GM13976 (cell line): ENCODE measurements around the gene MIB1.

Experiments used
- DNase-seq: peaks from one replicate; pipeline ENCODE4 v3.0.0; 2012; ENCODE audit warnings: low spot score
- in situ Hi-C: fragments of 300-500 bp; cut with MboI; formaldehyde crosslinking; loops from one replicate; pipeline ENCODE4 v1.12.0; 2022; ENCODE audit warnings: low sequenced_read_pairs, mixed read lengths, inconsistent platforms; ENCODE audit not compliant: unreplicated experiment
- TF ChIP-seq, protein P1 (sequence below): IDR thresholded peaks from 2 replicates; pipeline ENCODE4 v1.5.1; 2012; ENCODE audit warnings: borderline replicate concordance, mild to moderate bottlenecking; ENCODE audit not compliant: insufficient read depth; ENCODE audit errors: extremely low read depth, missing control alignments, control extremely low read depth

The MIB1 gene

DNA sequence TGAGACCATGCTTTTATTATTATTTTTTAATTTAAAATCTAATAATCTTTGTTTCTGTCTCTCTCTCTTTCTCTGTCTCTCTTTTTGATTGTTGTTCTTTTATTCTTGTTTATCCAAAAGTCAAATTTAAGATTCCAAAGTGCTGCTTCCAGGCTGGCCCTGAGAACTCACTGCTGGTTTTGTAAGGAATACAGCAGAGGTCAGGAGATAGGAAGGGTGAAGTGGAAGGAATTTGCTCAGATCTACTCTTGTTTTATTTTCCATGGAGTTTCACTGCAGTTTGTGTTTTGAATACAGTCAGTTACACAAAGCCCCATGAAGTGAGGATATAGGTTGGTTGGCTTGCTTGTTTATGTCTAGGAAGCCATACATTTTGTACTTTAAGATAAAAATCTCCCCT, 168.1 kb downstream of the MIB1 start:
- no peak for DNase-seq
- in situ Hi-C loops: loop anchor here (25.0 kb wide), 1 partner anchor 654 kb away; no protein-coding TSS in a partner anchor
- TF ChIP-seq, protein P1, sequence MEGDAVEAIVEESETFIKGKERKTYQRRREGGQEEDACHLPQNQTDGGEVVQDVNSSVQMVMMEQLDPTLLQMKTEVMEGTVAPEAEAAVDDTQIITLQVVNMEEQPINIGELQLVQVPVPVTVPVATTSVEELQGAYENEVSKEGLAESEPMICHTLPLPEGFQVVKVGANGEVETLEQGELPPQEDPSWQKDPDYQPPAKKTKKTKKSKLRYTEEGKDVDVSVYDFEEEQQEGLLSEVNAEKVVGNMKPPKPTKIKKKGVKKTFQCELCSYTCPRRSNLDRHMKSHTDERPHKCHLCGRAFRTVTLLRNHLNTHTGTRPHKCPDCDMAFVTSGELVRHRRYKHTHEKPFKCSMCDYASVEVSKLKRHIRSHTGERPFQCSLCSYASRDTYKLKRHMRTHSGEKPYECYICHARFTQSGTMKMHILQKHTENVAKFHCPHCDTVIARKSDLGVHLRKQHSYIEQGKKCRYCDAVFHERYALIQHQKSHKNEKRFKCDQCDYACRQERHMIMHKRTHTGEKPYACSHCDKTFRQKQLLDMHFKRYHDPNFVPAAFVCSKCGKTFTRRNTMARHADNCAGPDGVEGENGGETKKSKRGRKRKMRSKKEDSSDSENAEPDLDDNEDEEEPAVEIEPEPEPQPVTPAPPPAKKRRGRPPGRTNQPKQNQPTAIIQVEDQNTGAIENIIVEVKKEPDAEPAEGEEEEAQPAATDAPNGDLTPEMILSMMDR: no peak

DNA sequence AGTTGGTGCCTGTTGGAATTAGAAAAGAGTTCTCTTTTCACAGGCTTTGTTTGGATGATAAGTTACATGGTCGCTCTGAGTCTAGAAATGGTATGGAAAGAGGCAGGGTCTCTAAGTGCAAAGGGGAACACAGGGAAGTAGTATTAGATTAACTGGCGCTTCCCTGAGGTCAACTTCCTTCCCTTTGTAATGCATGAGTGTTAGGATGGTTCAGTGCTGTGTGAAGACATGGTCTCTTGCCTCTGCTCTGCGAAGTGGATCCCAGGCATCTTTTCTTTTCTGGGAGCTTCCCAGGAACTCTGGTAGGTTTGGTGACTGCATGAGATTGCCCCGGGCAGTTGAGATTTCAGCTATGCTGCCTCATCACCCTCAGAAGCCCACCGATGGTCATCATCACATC, 170.3 kb downstream of the MIB1 start:
- TF ChIP-seq, protein P1: no peak
- in situ Hi-C loops: loop anchor here (25.0 kb wide), 1 partner anchor 651 kb away; no protein-coding TSS in a partner anchor
- no peak for DNase-seq

DNA sequence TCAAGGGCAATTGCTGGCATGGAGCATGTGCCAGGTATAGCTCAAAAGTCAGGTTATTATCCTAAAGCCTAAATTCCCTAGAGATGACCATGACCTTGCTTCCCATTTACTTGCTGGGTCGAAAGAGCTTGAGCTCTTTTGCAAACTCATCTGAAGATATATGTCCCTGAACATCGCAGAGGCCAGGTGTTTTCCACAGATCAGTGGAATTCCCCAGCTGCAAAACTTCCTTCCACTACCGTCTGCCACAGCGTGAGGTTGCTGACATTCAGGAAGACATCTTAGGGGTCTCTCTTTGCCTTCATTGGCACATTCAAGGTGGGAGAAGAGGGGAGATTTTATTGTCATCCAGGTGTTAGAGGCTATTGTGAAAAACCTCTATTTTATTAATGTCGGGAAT, 171.0 kb downstream of the MIB1 start:
- peak; percentile 37 for DNase-seq
- in situ Hi-C loops: loop anchor here (25.0 kb wide), 1 partner anchor 651 kb away; no protein-coding TSS in a partner anchor
- TF ChIP-seq, protein P1: no peak

DNA sequence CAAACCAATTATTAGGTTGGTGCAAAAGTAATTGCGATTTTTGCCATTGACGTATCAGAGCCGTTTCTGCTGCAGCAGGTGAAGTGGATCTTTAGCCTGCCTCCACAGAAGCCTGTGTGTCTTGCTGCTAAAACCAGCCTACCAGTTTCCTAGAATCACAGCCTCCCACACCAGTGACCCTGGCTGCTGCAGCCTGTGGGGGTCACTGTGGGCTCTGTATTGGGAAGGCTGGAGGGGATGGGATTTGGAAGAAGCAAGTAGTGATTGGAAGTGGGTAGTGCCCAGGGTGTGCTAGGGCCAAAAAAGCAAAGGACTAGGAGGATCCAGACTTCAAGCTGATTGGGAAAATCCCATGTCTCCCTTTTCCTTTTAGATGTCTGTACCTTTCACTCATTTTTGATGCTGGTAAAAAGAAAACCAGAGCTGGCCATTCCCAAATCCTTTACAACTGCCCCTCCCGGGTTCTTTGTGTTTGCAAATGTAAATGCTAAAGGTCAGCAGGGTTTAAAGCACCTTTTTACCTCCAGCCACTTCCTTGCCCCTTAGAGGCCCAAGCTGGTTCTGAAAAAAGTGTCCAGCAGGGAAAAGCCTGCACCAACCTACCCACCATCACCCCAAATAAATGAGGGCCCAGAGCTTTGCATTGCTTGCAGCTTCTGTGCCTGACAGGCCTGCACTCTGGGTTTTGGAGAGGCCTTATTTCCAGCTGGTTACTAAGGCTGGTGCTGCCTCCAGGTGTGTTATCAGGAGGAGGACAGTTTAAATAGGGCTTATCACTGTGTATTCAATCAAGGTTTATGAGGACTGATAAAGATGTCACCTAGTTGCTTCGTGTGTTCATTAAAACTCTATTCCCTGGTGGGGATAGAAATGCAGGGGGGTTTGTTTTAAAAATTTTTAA, 172.0 kb downstream of the MIB1 start:
- in situ Hi-C loops: loop anchor here (25.0 kb wide), 1 partner anchor 650 kb away; no protein-coding TSS in a partner anchor
- DNase-seq: no peak
- TF ChIP-seq, protein P1: no peak

DNA sequence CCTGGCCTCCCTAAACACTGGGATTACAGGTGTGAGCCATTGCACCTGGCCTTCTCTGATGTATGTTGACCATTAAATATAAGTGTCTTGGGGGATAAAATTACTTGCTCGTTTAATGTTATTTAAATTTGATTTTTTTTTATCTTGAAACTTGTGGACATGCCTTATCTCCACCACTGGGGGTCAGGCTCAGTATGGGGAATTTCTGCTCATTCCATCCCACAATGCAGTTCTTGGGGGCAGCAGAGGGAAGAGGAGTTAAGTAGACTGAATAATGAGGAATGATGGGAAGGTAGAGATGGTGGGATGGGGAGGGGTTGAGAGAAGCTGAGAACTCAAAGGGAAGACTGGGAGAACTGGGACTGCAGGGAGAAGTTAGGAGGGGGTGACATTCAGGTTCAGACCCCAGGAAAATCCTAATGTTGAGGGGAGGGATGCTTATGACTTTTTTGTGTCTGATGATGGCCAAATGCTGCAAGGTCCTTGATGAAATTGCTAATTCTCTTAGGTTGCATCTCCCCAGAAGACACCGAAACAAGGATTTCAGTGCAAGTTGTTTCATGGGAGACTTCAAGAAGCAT, 174.2 kb downstream of the MIB1 start:
- no peak for DNase-seq
- in situ Hi-C loops: loop anchor here (25.0 kb wide), 1 partner anchor 647 kb away; no protein-coding TSS in a partner anchor
- TF ChIP-seq, protein P1: peak; percentile 24

DNA sequence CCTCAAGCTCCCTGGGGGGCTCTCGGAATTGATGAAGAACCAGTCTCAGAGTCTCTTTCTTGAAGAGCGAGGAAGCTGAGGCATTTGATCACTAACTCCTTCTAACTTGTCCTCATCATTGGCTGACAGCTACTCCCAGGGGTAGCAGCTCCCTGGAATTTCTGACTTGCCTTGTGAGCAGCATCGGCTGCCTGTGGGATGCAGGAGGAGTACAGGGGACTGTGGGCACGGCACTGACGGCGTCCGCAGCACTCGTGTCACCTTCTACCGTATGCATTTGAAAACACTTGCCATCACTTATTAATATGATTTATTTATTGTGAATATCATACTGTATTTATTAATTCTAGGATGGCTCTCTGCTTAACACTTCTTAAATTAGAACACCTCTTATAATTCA, 175.0 kb downstream of the MIB1 start:
- TF ChIP-seq, protein P1: no peak
- no peak for DNase-seq
- in situ Hi-C loops: loop anchor here (25.0 kb wide), 1 partner anchor 647 kb away; no protein-coding TSS in a partner anchor
